ENCODE data around the gene GPR18.

GRCh38 chr13:99293178-99293577, 35.0 kb upstream of the GPR18 start:
- TF ChIP-seq RAD21 (CRISPR knock-in tag; IDR thresholded peaks at IDR 0.05) (no peak), ZNF674 (CRISPR knock-in tag; IDR thresholded peaks at IDR 0.05; ENCODE audit: low read depth) (no peak), ZNF660 (CRISPR knock-in tag; IDR thresholded peaks at IDR 0.05; ENCODE audit: borderline replicate concordance, low read depth) (no peak), RORA (CRISPR knock-in tag; IDR thresholded peaks at IDR 0.05) (no peak)
